ENCODE data around the gene AKT1S1.

AKT1S1 gene

DNA sequence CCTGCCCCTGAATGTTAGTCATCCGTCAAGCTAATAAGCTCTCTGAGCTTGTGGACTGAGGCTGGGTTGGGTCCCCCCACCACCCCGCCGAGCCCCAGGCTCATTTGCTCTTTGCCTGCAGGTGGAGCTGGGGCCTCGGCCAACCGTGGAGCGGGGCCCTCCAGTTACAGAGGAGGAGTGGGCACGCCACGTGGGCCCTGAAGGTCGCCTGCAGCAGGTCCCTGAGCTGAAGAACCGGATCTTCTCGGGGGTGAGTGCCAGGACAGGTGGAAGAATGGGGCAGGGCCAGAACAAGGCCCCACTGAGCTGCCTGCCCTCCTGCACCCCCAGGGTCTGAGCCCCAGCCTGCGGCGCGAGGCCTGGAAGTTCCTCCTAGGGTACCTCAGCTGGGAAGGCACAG, 5.5 kb upstream of the AKT1S1 start:
- no peak for DNase-seq

DNA sequence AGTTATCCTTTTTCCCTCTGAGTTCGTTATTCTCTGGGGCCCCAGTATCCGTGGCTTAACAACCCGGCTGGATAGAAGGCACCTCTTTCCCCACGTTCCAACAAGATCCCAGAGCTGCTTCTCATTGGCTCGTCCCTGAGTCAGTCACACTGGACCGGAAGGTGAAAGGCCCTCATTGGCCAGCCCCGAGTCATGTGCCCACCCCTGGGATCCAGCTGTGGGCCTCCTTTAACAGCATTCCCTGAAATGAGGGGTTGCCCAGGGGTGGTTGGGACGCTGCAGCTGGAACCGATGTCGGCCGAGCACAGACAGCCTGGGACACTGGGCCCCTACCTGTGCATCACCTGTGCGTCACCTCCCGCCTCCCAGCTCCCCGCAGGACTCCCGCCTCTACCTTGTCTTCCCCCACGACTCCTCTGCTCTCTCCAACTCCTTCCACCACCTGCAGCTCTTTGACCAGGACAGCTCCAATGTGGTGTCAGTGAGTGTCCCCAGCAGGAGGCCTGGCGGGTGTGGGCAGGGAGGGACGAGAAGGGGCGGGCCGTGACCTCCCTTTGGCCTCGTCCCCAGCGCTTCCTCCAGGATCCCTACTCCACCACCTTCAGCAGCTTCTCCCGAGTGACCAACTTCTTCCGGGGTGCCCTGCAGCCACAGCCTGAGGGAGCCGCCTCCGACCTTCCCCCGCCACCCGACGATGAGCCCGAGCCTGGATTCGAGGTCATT, 4.7 kb upstream of the AKT1S1 start:
- no peak for DNase-seq

DNA sequence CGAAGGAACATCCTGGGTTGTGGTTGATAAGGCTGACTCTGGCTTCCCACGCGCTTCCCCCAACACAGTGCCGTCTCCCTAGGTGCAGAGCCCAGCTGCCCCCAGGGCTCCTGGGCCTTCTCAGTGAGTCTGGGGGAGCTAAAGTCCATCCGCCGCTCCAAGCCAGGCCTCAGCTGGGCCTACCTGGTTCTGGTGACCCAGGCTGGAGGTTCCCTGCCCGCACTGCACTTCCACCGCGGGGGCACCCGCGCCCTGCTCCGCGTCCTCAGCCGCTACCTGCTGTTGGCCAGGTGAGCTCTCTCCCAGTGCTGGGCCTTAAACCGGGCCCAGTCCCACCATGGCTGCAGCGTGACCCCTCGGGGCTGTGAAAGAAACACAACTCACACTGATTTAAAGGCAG, 4.0 kb upstream of the AKT1S1 start:
- no peak for DNase-seq

DNA sequence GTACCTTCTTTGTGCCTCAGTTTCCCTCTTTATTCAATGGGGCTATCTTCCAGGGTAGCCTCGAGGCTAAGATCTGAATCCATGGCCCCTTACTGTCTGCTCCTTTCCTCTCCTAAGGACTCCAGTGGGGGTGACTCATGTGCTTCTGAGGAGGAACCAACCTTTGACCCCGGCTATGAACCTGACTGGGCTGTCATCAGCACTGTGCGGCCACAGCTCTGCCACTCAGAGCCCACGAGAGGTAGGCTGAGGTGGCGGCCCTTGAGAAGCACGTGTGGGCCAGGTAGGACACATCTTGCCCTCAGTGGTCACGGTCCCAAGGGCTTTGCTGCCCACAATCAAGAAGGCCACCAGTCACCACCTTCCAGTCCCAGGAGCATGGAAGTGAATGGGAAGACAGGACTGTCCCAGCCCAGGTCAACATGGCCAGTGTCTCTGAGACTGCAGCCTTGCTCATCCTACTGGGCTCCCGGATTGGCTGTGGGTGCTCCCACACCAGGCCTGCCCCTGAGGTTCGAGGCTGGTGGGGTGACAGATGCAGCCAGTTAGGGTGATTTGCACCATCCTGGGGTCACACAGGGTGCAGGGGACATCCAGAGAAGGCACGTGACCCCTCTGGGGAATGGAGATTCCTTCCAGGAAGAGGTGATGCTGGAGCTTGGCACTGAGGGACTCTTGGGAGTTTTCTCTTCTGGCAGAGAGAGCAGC, 3.2 kb upstream of the AKT1S1 start:
- DNase-seq, result no peak

DNA sequence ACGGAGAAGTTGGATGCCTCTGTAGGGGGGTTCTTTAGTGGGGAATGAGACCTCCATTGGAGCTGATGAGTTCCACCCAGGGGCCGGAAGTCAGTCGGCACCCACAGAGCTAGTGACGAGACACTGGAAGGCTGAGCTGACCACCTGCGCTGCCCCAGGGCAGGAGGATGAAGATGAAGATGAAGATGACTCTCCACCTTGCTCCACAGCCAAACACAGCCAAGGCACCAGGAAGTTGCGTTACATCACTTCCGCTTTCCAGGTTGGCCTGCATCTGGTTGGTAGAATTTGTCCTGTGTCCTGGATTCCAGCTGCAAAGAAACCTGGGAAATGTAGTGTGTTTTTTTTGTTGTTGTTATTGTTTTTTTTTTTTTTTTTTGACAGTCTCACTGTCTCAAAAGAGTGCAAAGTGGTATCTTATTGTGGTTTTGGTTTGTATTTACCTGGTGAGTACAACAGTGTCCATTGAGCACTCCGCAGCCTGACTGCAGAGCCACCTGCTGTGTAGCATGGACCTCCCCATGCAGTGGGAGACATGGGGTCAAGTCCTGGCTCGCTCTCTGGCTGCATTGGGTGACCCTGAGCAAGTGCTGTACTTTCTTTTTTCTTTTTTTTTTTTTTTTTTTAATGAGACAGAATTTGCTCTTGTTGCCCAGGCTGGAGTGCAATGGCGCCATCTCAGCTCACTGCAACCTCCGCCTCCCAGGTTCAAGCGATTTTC, 2.2 kb upstream of the AKT1S1 start:
- peak; percentile 75 to 78 for DNase-seq

DNA sequence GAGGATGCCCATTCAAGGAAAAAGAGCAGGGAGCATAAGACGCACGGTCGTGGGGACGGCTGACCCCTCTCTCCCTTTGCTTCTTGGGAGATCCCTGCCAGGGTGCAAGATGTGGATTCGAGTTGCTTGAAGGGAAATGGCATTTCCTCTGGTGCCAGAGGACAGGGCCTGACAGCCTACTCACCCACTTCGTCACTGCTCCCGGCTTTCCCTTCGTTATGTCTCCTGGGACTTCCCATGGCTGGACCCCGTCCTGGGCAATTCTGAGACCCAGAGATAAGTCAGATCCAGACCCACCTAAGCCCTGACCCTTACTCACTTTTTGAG, 1.6 kb upstream of the AKT1S1 start:
- no peak for DNase-seq

DNA sequence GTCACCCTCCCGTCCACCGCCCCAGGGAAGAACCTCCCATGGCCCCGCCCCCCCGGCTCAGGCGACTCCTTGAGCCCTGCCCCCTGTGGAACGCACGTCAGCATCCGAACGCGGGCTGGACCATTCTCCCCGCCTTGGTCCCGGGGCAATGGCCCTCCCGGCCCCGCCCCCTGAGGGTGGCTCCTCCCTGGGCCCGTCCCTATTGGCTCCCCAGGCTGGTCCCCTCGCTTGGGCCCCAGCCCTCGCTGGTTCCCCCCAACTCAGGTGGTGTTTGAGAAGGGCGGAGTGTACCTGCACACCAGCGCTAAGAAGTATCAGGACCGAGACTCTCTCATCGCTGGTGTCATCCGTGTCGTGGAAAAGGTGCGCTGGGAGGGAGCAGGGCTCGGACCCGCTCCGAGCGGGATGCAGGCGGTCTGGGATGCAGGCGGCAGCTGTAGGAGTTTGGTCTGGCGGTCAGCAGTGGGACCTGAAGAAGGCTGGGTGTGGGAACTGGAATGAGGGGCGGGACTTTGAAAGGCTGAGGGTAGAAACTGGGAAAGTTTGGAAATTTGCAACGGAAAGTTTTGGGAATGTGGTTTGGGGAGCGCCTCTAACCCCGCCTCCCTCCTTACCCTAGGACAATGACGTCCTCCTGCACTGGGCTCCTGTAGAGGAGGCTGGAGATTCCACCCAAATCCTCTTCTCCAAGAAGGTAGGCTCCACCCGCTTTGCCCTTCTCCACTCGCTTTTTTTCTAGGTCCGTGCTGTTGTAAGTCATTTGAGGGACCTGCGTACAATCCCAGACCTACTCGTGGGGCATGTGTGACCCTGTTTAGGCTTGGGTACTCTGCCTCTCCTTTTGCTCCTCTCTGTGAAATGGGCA, 956 bp upstream of the AKT1S1 start:
- peak; percentile 91 to 95 for DNase-seq

DNA sequence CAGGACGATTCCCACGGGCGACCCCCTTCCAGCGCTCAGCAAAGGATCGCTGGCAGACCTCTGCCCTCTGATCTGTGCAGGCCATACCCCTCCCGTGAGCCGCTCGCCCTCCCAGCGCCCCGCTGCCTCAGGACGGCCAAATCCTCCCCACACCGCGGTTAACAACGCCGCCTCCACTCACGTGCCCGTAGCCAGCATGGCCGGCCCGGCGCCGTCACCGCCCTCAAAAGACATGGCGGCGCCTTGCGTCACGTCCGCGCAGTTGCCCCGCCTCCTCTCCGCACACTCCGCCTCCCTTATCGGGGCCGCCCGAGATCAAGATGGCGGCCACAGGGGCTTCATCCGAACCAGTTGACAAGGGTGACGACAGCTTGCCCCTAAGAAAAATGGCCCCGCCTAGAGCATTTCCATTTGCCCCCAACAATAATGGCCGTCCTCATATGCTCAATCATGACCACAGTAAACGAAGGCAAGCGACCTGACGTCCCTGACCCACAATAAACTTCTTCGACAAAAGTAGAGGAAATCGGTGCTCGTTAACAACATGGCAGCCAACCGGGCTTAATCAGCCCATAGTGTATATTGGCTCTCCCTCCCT, 634 bp downstream of the AKT1S1 start:
- peak; percentile 91 to 95 for DNase-seq

DNA sequence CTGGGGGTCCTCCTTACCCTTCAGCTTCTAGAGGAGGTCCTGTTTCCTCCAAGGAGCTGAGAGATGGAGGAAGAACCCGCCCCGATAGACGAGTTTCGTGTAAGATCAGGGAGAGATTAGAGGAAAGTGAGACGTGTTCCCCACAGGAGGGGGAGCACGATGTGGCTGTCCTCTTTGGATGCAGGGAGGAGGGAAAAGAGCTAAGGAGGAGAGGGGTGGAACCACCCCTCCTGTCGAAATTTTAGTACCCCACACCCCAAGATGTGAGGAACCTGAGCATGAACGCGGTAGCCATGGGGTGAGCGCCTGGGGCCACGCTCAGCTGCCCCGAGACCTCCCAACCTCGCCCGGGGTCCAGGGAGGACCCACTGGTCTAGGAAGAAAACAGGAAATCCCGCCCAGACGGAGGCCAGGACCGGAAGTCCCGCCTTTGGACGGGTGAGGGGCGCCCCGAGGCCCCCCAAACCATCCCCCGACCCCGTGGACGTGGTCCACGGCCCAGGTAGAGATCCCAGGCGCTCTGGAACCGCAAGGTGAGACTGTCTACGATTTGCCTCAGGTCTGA, 1.2 kb downstream of the AKT1S1 start:
- peak; percentile 37 to 45 for DNase-seq

DNA sequence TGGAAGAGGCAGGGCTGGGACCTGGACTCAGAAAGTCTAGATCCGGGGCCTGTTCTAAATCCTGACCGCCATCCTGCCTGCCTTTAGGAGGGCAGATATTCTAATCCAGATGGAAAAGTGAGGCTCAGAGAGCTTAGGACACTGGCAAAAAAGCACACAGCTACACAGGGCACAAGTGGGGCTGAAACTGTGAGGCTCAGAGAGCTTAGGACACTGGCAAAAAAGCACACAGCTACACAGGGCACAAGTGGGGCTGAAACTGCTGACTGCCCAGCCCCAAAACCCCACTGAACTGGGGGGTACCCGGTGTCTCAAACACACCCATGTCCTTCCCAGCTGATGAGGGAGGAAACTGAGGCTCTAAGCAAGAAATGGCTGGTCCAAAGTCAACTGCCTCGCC, 2.0 kb downstream of the AKT1S1 start:
- no peak for DNase-seq

DNA sequence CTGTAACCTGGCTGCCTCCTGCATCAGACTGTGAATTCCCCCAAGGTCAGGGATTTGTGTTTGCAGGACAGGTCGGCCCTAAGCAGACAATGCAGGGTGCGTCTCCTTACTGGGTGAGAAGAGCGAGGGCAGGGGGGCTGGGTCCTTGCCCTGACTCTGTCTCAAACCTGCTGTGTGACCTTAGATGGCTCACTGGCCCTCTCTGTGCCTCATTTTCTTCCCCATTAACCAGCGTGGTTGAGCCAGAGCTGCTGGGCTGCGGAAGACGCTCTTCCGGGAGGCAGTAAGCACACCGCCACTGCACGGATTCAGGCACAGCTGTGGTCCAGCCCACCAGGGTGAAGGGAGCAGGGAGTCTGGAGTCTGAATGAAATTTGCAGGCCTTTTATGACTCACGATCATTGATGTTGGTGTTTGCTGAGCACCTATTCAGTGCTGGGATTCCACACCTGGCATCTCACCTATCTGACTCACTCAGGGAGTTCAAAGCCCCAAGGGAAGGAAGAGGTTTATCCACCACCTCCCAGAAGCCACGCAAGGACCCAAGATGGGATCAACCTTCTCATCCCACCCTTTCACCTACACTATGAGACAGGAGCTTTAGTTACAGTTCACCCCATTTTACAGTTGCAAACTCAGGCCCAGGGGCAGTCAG, 2.5 kb downstream of the AKT1S1 start:
- DNase-seq, result no peak

DNA sequence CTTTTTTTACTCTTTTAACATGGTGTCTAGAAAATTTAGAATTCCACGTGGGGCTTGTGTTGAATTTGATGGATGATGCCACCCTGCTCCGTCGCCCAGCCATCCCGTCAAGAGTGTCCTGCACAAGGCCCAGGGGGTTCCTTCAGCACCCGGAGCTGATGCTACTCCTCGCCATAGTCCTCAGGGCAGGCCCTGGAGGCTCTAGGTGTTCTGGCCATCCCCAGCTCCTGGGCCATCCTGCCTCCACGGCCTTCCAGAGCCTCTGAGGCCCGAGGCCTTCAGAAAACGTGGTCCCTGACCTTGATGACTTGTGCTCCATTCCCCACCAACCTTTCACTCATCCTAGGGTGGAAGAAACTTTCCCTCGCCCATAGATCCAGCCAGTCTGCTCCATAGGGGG, 3.3 kb downstream of the AKT1S1 start:
- no peak for DNase-seq

DNA sequence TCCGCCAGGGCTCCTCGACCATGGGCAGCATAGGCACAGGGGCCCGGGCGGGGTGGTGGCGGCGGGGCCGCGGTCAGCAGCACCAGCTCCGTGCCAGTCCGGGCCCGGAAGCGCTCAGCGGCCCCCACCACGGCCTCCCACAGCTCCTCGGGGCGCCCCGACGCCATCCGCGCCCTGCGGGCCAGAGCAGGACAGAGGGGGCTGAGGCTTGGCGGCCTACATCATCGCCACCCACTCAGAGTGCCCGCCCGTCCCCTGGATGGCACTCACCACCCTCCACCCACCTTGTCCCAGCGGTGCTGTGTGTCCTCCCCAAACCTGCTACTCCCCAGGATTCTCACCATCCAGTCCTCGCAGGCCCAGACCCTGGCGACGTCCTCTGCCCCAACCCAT, 4.0 kb downstream of the AKT1S1 start:
- DNase-seq, result no peak

DNA sequence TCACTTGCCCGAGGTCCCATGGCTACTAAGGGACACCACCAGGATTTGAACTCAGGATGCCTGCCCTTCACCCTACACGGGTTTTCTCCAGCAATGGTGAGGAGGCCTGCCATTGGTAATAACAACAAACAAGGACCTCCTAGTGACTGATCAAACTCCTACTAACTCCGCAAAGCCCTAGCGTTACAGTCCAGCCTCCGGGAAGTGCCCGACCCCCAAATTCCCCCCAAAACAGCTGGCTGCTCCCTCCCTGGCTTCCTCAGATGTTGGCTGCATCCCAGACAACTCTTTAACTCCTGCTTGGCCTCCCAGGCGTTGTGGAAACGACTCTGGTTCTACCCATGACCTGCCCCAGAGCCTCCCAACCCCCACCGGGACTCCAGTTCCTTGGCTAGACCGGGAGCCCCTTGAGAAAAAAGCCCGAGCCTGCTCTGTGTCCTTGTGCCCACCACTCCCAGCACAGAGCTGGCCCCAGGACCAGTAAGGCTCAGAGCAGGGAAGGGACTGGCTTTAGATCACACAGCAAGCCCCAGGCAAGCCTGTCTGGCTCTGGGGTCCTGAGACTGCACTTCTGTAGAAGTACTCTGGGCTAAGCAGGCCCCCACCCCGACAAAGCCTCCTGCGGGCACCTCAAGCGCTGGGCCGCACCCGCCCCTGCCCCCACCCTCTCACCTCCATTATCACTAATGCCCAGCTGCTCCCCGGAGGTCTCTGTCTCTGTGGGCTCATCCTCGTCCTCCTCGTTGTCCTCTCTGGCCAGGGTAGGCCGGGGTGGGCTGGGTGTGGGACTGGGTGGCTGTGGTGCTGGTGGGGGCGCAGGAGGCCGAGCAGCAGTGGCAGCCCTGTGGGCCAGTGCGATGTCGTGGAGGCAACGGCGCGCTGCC, 4.7 kb downstream of the AKT1S1 start:
- DNase-seq, result no peak

DNA sequence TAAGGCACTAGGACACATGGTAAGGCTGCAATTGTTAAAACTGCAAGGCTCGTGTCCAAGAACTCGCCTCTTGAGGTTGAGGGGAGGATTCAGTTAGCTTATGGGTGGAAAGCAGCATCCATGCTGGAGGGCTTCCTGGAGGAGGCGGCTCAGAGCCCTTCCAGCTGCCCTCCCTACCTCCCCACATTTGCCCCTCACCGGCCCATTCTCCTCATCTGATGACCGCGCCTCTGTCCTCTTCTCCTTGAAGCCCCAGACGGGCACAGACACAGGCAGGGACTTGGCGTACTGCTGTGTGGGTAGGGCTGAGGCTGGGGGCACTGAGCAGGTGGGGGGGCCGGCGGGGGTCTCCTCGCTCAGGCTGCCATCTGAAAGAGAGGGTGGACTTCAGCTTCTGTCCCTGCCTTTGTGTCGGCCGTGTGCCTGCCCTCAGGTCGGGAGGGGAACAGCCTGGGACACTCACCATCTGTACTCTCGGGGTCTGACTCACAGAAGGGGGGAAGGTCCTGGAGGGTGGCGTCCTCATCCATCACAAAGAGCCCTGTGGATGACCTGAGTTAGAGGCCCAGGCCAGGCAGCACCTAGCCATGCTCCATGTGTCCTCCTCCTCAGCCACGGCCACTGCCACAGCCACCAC, 5.7 kb downstream of the AKT1S1 start:
- no peak for DNase-seq

DNA sequence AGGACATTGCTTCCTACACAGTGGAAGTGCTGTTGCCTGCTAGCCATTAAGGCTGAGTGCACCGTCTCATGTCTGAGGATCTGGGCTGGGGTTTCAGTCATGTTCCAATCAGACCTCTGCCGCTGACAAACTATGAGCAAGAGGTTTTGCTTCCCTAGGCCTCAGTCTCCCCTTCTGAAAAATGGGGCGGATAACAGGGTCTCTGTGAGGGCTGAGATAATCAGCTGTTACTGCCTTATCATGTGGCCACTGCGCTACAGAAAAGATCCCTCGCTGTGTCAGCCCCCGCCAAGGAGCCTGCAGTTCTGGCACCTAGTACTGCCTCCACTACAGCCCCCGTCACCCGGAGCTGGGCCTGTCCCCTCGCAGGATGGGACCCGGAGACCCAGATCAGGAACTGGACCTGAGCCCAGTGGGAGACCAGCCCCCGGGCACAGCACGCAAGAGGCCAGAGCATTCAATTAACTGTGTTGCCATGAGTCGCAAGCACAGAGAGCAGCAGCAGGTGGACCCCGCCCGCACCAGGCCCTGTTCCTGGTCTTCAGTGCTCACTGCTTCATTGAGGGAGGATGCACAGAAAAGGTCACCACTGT, 6.8 kb downstream of the AKT1S1 start:
- DNase-seq, result no peak

DNA sequence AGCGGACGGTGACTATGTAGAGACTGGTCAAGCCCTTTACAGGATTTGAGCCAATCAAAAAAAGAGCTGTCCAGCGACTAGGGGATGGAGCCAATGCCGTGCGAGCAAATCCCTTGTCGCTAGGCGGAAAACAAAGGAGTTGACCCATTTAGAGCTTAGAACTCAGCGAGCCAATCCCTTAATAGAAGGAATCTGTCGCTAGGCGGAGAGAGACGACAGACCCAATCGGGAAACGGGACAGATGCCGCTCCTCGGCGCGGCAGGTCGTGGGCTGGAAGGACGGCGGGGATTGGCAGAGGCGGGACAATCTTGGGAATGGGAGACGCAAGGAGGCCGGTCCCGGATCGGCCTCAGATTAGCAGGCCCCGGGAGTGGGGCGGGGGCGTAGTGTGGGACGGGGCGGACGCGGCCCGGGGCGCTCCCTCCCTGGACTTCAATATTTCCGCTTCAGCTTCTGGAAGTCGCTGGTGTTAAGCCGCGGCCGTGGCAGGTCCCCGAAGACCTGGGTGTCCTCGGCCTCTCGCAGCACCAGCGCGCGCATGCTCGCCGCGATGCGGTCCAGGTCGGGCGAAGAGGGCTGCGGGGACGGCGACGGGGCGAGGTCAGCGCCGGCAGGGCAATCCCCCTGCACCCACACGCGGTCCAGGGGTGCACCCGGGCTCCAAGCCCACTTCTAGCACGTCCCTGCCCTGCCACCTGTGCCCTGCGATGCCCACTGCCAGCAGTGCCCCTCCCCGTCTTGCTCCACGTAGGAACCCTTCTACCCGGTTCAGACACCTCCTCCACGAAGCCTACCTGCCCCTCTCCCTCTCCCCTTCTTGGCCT, 7.5 kb downstream of the AKT1S1 start:
- DNase-seq, result peak; percentile 99

DNA sequence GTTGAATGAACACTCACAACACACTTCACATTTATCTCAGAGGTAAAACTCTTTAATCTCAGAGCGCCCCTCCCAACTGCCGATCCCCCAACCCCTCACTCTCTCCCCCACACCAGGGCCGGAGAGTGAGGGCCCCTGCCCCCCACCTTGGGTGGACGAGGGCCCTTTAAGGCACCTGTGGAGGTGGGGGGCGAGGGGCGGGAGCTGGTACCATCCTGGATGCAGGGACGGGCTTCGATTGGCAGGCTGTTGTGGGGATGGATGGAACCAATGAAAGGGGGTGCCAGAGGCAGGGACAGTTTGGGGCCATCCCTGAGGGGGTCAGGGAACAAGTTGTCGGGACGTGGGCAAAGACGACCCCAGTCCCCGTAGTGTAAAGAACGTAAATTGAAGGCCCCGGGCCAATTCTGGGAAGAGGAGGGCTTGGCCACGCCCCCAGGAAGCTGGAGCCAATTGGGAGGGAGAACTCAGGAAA, 8.1 kb downstream of the AKT1S1 start:
- DNase-seq, result peak in 1 of 2 experiments; percentile 69

Measured in SHP77 (cell line).